Fibroblast of pulmonary artery (primary cell): ENCODE results near the gene SH2D7.

Experiments used
- DNase-seq: peaks from one replicate; pipeline ENCODE4 v3.0.0-alpha.2; 2010; ENCODE audit warnings: low read depth
- H3K4me3 ChIP-seq: replicated peaks from 2 replicates; pipeline ENCODE4 v1.5.1; 2011; ENCODE audit warnings: low read depth, mild to moderate bottlenecking, control low read depth, low read length, moderate library complexity
- TF ChIP-seq, protein P1 (sequence below): IDR thresholded peaks from 2 replicates; pipeline ENCODE4 v1.5.1; 2011; ENCODE audit warnings: mild to moderate bottlenecking, control low read depth, low read length, inconsistent platforms; ENCODE audit errors: missing control alignments

Gene SH2D7

DNA sequence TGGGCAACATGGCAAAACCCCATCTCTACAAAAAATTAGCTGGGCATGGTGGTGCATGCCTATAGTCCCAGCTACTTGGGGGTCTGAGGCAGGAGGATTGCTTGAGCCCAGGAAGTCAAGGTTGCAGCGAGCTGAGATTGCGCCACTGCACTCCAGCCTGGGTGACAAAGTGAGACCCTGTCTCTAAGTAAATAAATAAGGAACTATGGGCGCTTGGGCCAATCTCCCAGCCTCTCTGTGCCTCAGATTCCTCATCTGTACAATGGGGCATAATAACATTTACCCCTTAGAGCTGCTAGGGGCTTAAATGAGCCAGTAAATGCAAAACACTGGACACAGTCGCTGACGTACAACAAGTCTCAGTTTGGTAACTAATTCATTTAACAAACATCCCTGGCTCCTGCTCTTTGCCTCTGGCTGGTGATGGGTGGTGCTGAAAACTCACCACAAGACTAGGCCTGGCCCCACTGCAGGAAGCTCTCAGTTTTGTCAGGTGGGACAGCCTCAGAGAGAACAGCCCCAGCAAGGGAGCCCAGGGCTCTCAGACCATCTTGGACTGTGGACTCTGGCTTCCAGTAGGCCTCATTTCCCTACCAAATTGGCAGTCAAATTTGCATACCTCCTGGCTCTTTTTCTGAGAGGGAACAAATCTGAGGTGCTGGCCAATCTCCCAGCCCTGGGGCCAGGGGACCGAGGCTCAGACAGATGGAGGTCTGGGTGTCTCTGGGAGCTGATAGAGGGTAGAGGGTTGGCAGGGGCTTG lies 8.5 kb upstream of the SH2D7 start:
- TF ChIP-seq, protein P1, sequence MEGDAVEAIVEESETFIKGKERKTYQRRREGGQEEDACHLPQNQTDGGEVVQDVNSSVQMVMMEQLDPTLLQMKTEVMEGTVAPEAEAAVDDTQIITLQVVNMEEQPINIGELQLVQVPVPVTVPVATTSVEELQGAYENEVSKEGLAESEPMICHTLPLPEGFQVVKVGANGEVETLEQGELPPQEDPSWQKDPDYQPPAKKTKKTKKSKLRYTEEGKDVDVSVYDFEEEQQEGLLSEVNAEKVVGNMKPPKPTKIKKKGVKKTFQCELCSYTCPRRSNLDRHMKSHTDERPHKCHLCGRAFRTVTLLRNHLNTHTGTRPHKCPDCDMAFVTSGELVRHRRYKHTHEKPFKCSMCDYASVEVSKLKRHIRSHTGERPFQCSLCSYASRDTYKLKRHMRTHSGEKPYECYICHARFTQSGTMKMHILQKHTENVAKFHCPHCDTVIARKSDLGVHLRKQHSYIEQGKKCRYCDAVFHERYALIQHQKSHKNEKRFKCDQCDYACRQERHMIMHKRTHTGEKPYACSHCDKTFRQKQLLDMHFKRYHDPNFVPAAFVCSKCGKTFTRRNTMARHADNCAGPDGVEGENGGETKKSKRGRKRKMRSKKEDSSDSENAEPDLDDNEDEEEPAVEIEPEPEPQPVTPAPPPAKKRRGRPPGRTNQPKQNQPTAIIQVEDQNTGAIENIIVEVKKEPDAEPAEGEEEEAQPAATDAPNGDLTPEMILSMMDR, result no peak
- DNase-seq, result no peak
- H3K4me3 ChIP-seq, result no peak overlapping the region

DNA sequence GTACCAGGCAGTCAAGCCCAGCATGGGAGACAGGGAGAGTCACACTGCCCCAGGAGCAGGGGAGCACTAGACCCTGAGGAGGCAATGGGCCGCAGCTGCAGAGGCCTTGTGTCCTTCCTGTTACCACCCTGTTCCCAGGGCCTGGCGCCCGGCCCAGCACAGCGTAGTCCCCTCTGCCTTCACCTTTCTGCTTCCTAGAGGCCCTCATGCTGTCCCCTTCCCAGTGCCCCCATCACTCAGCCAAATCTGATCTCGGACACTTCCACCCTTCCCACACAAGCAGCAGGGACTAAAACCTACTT lies 8.0 kb upstream of the SH2D7 start:
- H3K4me3 ChIP-seq, result no peak overlapping the region
- TF ChIP-seq, protein P1, result no peak
- DNase-seq, result no peak

DNA sequence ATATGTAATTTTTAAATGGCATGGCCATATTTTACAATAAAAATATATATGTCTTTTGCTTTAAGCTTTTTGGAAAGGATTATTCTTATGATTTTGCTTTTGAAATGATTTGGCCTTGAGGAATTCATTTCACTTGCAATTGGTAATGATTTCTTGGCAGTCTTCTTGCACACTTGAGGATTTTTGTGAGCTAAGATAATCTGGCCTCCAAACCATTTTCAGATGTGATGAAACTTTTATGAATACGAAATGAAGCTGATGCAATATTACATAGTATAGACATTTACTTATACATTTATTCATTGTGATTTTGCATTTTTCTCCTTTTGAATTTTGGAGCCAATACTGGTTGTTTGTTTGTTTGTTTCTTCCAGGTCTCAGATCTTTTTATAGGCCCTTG lies 6.4 kb upstream of the SH2D7 start:
- DNase-seq, result peak; percentile 79
- H3K4me3 ChIP-seq, result no peak overlapping the region

DNA sequence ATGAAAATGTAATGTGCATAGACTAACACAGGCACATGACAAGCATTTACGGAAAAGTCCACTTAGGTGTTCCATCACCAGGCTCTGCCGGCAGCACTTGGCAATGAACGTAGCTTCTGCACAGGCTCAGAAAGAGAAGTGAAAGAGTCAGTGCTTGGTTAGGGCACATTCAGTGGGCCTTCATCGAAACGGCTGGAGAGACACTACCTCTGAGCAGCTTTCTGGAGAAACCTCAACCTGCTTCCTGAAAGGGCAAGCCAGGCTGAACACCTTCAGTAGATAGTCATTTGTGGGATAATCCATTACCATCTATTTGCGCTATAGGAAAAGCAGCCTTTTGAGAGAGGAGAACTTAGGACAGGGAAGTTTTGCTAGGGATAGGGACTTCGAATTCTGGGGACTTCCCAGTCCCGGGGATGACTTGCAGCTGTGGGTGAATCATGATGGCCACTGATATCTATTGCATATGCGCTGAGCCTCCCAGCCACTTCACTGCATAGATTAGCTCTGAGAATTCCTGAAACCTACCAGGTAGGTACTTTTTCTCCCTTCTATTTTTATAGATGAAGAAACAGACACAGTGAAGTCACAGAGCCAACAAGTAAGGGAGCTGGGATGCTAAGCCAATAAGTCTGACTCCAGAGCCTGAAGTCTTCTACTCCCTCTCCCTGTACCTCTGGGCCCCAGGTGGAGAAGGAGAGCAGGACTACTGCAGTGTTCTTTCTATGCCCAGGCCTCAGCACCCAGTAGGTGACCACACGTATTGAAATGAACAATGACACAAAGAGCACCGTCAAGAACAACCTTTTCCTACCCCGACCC lies 4.2 kb upstream of the SH2D7 start:
- TF ChIP-seq, protein P1, result no peak
- no peak overlapping the region for H3K4me3 ChIP-seq
- no peak for DNase-seq

More for the DNA sequence above, 6.4 kb upstream of the SH2D7 start:
- TF ChIP-seq, protein P1, result no peak

DNA sequence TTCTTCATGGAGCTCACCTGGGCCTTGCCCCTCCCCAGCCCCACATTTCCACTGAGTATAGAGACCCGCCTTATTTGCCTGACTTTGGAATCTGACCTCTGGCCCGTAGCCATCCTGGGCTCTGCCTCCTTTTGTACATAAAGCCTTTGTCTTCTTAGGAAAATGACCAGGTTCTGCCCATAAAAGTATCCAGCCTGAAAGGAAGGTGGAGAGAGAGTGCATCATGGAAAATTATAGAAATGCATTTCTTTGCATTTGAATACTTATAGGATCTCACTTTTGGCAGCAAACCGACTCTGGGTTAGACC lies 3.6 kb upstream of the SH2D7 start:
- no peak for DNase-seq
- TF ChIP-seq, protein P1, result no peak
- H3K4me3 ChIP-seq, result no peak overlapping the region

DNA sequence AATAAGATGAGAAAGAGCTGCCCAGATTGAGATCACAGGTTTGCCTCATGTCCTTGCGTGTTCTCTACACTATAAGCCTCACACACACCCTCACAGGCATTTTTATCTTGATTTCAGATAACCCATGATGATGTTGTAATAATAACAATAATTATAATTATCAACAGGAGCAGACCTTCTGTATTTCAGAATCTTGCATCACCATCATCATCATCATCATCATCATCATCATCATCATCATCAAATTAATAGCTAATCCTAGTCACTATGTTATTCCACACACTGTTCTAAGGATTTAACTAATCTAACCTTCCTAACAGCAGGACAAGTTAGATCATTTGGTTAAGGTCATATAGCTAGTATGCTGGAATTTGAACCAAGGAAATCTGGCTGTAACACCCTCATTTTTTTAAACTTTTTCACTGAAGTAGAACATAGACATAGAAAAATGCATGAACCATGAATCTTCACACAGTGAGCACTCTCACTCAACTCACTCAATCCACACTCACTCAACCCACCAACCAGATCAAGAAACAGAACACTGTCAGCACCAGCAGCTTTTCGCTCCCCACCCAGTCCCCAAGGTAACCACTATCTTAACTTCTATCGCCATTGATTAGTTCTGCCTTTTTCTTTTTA lies 1.8 kb upstream of the SH2D7 start:
- no peak overlapping the region for H3K4me3 ChIP-seq
- DNase-seq, result no peak
- TF ChIP-seq, protein P1, result no peak
